Panc1 (cell line): Measurements from ENCODE around the gene CCDC92B. TPM values are rescaled to one million over a fixed set of nuclear protein-coding genes. Genes with fewer than 3 reads are reported as not detected.
"Not testable (repeated sequence)": the region's sequence is repeated elsewhere in the genome, so short reads cannot be mapped to it uniquely, and the experiment has no call there.

ENCODE experiments used
- ATAC-seq: fragments of 200-7000 bp; cut with Tn5 transposase; 2 replicates; pipeline ENCODE4 v1.9.1; 2020; ENCODE audit warnings: mild to moderate bottlenecking, moderate library complexity
- BruUV-seq: library from RNA; stranded (reverse); fragments of 400-500 nt; replicated peaks from 2 replicates; lab custom pipeline; 2021; lab: Mats Ljungman, UMichigan
- CTCF ChIA-PET: fragments of 300-600 bp; sonication (Branson Sonifier 250); formaldehyde crosslinking; loops from one replicate; lab custom pipeline; 2022; ENCODE audit warnings: antibody characterized with exemption; lab: Charles Lee
- POLR2A ChIA-PET: fragments of 300-600 bp; sonication (Branson Sonifier 250); formaldehyde crosslinking; loops from one replicate; lab custom pipeline; 2022; ENCODE audit warnings: antibody characterized with exemption; lab: Charles Lee
- DNase-seq: peaks from one replicate; pipeline ENCODE4 v3.0.0-alpha.2; 2010; ENCODE audit warnings: low read depth, low spot score
- H3K27ac ChIP-seq: 2 replicates; pipeline ENCODE4 v1.5.1; 2011; ENCODE audit warnings: mild to moderate bottlenecking, low read length, inconsistent platforms
- H3K27me3 ChIP-seq: fragments of 200-500 bp; sonication (Bioruptor generic); 2 replicates; pipeline ENCODE4 v1.6.0; 2014; ENCODE audit warnings: low read length, inconsistent platforms; ENCODE audit not compliant: control insufficient read depth, insufficient read depth
- H3K36me3 ChIP-seq: fragments of 200-500 bp; sonication (Bioruptor generic); 2 replicates; pipeline ENCODE4 v1.5.1; 2014; ENCODE audit warnings: inconsistent platforms, mild to moderate bottlenecking, low read length, moderate library complexity; ENCODE audit not compliant: control insufficient read depth, insufficient read depth
- H3K4me1 ChIP-seq: 2 replicates; pipeline ENCODE4 v1.5.1; 2011; ENCODE audit warnings: inconsistent platforms, mild to moderate bottlenecking, low read length, moderate library complexity; ENCODE audit not compliant: control insufficient read depth, insufficient read depth
- H3K4me3 ChIP-seq, 2 experiments: 2 replicates each; pipeline ENCODE4 v1.5.1; 2011 to 2012; ENCODE audit warnings: low read depth in 2 of 2, low read length in 2 of 2, mild to moderate bottlenecking in 2 of 2, inconsistent platforms in 1 of 2, moderate library complexity in 1 of 2
- H3K9me3 ChIP-seq: fragments of 200-500 bp; sonication (Bioruptor generic); 2 replicates; pipeline ENCODE4 v1.5.1; 2014; ENCODE audit warnings: low read depth, mild to moderate bottlenecking, inconsistent platforms, low read length, moderate library complexity; ENCODE audit not compliant: control insufficient read depth, insufficient read depth
- CTCF ChIP-seq: fragments of 450-650 bp; IDR thresholded peaks from 2 replicates; pipeline ENCODE4 v1.5.1; 2017; ENCODE audit warnings: mild to moderate bottlenecking
- POLR2AphosphoS5 ChIP-seq: IDR thresholded peaks from 2 replicates; pipeline ENCODE4 v1.6.1; 2012; ENCODE audit warnings: mild to moderate bottlenecking, low read depth, low read length, moderate library complexity
- REST ChIP-seq, 2 experiments: IDR thresholded peaks; 2 replicates each; pipeline ENCODE4 v1.6.1; 2011 to 2012; ENCODE audit warnings: low read depth in 2 of 2, control low read depth in 1 of 2, low read length in 1 of 2, mild to moderate bottlenecking in 1 of 2, moderate library complexity in 1 of 2; ENCODE audit not compliant: insufficient read depth in 1 of 2
- SIN3A ChIP-seq: IDR thresholded peaks from 2 replicates; pipeline ENCODE4 v1.6.1; 2012; ENCODE audit warnings: low read depth, mild to moderate bottlenecking, low read length, moderate library complexity, borderline replicate concordance; ENCODE audit not compliant: insufficient read depth
- TCF7L2 ChIP-seq: IDR thresholded peaks from 2 replicates; pipeline ENCODE4 v1.6.1; 2011; ENCODE audit warnings: mild to moderate bottlenecking, low read depth, low read length, inconsistent platforms
- in situ Hi-C: cut with HindIII; loops from 2 replicates; pipeline ENCODE4 v1.10.0; 2016; ENCODE audit warnings: low sequenced_read_pairs, low pct_unique_long_range_greater_than_20kb
- intact Hi-C: fragments of 100-400 bp; cut with micrococcal nuclease; formaldehyde crosslinking; loops from one replicate; pipeline ENCODE4 v1.10.0; 2022; ENCODE audit not compliant: unreplicated experiment
- total RNA-seq: library from RNA; stranded (reverse); gene quantifications from one replicate; pipeline ENCODE4 v1.2.1, GENCODE V29; 2021; ENCODE audit not compliant: unreplicated experiment

Gene CCDC92B
- total RNA-seq, 1 experiment from 2014 or later = 0.51 TPM

GRCh38 chr17:2783310-2784030 is 34.0 kb upstream of the CCDC92B start:
- ATAC-seq = no peak
- ChIA-PET POLR2A (no interaction called here), CTCF (no interaction called here)
- BruUV-seq = no TSS peak
- H3K27me3 ChIP-seq = no peaks in the 10 kb centered on the region
- no peaks in the 10 kb centered on the region for H3K36me3 ChIP-seq
- in situ Hi-C loops = no loop called here
- H3K27ac ChIP-seq = no peak overlapping the region
- TF ChIP-seq POLR2AphosphoS5 (no peak), REST (IDR thresholded peaks at IDR 0.05; ENCODE audit: insufficient read depth in 1 of 2, low read depth in 2 of 2, low read length in 1 of 2) (no peak), SIN3A (no peak), TCF7L2 (no peak), CTCF (no peak)
- no peak for DNase-seq
- no peaks in the 10 kb centered on the region for H3K4me1 ChIP-seq
- no peak overlapping the region for H3K4me3 ChIP-seq
- intact Hi-C loops = no loop called here
- H3K9me3 ChIP-seq = no peaks in the 10 kb centered on the region

DNA sequence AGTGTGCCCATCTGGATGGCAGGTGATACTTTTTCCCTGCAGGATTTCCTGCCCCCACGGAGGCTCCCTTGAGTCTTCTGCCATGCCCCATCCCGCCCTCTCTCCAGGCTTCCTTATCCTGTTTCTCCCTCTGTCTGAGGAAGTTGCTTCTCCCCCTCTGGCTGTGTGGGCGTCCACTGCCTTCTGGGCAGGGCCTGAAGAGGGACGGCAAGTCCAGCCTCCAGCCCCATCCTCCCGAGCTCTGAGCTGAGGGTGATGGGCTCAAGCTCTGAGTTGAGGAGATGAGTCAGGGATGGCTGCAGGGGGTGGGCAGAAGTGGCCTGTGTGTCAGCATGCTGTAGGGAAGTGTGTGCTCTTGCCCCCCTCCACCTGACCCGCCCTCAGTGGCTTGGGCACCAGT is 32.6 kb upstream of the CCDC92B start:
- no peak overlapping the region for H3K4me3 ChIP-seq
- DNase-seq = no peak
- H3K4me1 ChIP-seq = no peaks in the 10 kb centered on the region
- BruUV-seq = no TSS peak
- CTCF ChIA-PET = interaction anchor here (0.6 kb wide), 1 partner anchor 246 kb away, joined by 4 read pairs; no protein-coding TSS in a partner anchor
- TF ChIP-seq SIN3A (no peak), TCF7L2 (no peak), CTCF (no peak), POLR2AphosphoS5 (no peak), REST (IDR thresholded peaks at IDR 0.05; ENCODE audit: insufficient read depth in 1 of 2, low read depth in 2 of 2, low read length in 1 of 2) (no peak)
- ATAC-seq = no peak
- in situ Hi-C loops (no loop called here), intact Hi-C loops (no loop called here)
- H3K27ac ChIP-seq = no peak overlapping the region
- POLR2A ChIA-PET = no interaction called here
- H3K27me3 ChIP-seq = no peaks in the 10 kb centered on the region
- H3K36me3 ChIP-seq = no peaks in the 10 kb centered on the region
- no peaks in the 10 kb centered on the region for H3K9me3 ChIP-seq

DNA sequence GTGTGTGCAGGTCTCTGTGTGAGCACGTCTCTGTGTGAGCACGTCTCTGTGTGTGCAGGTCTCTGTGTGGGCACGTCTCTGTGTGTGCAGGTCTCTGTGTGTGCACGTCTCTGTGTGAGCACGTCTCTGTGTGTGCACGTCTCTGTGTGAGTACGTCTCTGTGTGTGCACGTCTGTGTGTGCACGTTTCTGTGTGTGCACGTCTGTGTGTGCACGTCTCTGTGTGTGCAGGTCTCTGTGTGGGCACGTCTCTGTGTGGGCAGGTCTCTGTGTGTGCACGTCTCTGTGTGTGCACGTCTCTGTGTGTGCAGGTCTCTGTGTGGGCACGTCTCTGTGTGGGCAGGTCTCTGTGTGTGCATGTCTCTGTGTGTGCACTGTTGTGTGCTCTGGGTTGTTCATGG is 32.1 kb upstream of the CCDC92B start:
- intact Hi-C loops, H3K36me3 ChIP-seq, in situ Hi-C loops, BruUV-seq, DNase-seq, H3K27me3 ChIP-seq, H3K27ac ChIP-seq, H3K4me1 ChIP-seq, H3K4me3 ChIP-seq, CTCF ChIA-PET, H3K9me3 ChIP-seq, ATAC-seq, POLR2A ChIA-PET: not testable (repeated sequence)
